ENCODE data around the gene DOK6. TPM values are rescaled to one million over a fixed set of nuclear protein-coding genes. Genes with fewer than 3 reads are reported as not detected.

DOK6 gene
- total and polyA plus RNA-seq, 2 donors (not counting 3 experiments of a cell fraction or from before 2014, with no cell fraction given): under 0.01 TPM; not detected in 1

DNA sequence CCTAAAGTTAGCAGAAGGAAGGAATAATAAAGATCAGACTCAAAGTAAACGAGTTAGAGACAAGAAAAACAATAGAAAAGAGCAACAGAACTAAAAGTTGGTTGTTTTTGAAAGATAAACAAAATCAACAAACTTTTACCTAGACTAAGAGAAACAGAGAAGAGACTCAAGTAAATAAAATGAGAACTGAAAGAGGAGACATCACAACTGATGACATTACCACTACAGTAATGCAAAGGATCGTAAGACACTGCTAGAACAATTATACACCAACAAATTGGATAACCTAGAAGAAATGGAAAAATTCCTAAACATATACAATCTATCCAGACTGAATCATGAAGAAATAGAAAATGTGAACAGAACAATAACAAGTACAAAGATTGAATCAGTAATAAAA is 407.7 kb downstream of the DOK6 start:
- H3K27ac ChIP-seq (ENCODE audit: insufficient read depth, low read depth, low read length): no peak overlapping the region
- FAIRE-seq: no peak
- H2AFZ ChIP-seq (ENCODE audit: low read depth, low read length): no peak overlapping the region
- no peaks in the 10 kb centered on the region for H3K4me1 ChIP-seq (ENCODE audit: control insufficient read depth, extremely low read depth, insufficient read depth, low read length)
- intact Hi-C loops (cut with micrococcal nuclease) (no loop called here), dilution Hi-C loops (cut with MboI; ENCODE audit: extremely low pct_ligation_motif_present, low sequenced_read_pairs) (no loop called here)
- no peak overlapping the region for H3K9ac ChIP-seq (replicated peaks; ENCODE audit: extremely low read depth, insufficient read depth, low read length)
- no peak overlapping the region for H3K4me2 ChIP-seq (ENCODE audit: insufficient read depth, low read length)
- TF ChIP-seq, protein P1, sequence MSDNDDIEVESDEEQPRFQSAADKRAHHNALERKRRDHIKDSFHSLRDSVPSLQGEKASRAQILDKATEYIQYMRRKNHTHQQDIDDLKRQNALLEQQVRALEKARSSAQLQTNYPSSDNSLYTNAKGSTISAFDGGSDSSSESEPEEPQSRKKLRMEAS (IDR thresholded peaks at IDR 0.05; ENCODE audit: insufficient read depth, insufficient read length): no peak
- TF ChIP-seq POLR2A (IDR thresholded peaks at IDR 0.05; ENCODE audit: low read depth, low read length) (no peak), FOS (IDR thresholded peaks at IDR 0.05; ENCODE audit: borderline replicate concordance, insufficient read depth, low read length) (no peak), JUN (IDR thresholded peaks at IDR 0.05; ENCODE audit: borderline replicate concordance, insufficient read depth, insufficient read length, low read depth) (no peak), MYC (IDR thresholded peaks at IDR 0.05; ENCODE audit: low read depth, low read length) (no peak), GATA2 (IDR thresholded peaks at IDR 0.05; ENCODE audit: insufficient read depth, insufficient read length, low read depth, low read length) (no peak), POLR2AphosphoS5 (IDR thresholded peaks at IDR 0.05; ENCODE audit: insufficient read depth, low read depth, low read length) (no peak), EZH2 (IDR thresholded peaks at IDR 0.05; ENCODE audit: borderline replicate concordance, low read depth, low read length, severe bottlenecking) (no peak)
- TF ChIP-seq, protein P2, sequence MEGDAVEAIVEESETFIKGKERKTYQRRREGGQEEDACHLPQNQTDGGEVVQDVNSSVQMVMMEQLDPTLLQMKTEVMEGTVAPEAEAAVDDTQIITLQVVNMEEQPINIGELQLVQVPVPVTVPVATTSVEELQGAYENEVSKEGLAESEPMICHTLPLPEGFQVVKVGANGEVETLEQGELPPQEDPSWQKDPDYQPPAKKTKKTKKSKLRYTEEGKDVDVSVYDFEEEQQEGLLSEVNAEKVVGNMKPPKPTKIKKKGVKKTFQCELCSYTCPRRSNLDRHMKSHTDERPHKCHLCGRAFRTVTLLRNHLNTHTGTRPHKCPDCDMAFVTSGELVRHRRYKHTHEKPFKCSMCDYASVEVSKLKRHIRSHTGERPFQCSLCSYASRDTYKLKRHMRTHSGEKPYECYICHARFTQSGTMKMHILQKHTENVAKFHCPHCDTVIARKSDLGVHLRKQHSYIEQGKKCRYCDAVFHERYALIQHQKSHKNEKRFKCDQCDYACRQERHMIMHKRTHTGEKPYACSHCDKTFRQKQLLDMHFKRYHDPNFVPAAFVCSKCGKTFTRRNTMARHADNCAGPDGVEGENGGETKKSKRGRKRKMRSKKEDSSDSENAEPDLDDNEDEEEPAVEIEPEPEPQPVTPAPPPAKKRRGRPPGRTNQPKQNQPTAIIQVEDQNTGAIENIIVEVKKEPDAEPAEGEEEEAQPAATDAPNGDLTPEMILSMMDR (IDR thresholded peaks at IDR 0.05; ENCODE audit: extremely low read depth in 1 of 2, insufficient read depth in 1 of 2, low read depth in 1 of 2, low read length in 2 of 2): no peak
- no peaks in the 10 kb centered on the region for H3K9me1 ChIP-seq (replicated peaks; ENCODE audit: control insufficient read depth, extremely low read depth, insufficient read depth, low read length)
- H3K36me3 ChIP-seq (ENCODE audit: control insufficient read depth in 2 of 2, extremely low read depth in 1 of 2, insufficient read depth in 2 of 2, low read length in 2 of 2): no peaks in the 10 kb centered on the region
- H3K9me3 ChIP-seq (replicated peaks; ENCODE audit: control insufficient read depth, insufficient read depth, low read length): no peaks in the 10 kb centered on the region
- no peak overlapping the region for H3K4me3 ChIP-seq (replicated peaks in 1 of 3; ENCODE audit: insufficient read depth in 1 of 3, low read depth in 1 of 3, low read length in 3 of 3)
- DNase-seq (ENCODE audit: low read depth, low spot score): no peak
- no peaks in the 10 kb centered on the region for H3K27me3 ChIP-seq (ENCODE audit: control insufficient read depth in 2 of 2, insufficient read depth in 2 of 2, low read length in 2 of 2)
- no TSS peak for BruUV-seq (replicated peaks)
- POLR2A ChIA-PET: no interaction called here
- CTCF ChIA-PET: no interaction called here
- no peaks in the 10 kb centered on the region for H3K79me2 ChIP-seq (ENCODE audit: control insufficient read depth, insufficient read depth, low read length)
- H4K20me1 ChIP-seq (replicated peaks; ENCODE audit: control insufficient read depth, extremely low read depth, insufficient read depth, low read length): no peaks in the 10 kb centered on the region

Data from endothelial cell of umbilical vein (primary cell).